ENCODE results near the gene SNX27.

DNA sequence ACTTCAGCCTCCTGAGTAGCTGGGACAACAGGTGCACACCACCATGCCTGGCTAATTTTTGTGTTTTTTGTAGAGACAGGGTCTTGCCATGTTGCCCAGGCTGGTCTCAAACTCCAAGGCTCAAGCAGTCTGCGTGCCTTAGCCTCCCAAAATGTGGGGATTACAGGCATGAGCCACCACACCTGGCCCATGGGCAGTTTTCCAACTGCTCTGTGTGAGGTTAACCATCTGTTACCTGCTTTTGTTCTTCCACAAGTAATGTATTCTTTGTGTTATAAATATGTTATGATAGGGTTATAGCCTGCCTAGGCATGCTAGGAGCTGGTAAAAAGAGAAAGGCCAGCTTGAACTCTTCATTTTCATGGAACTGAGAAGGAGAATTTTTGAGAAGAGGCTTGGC, 41.0 kb upstream of the SNX27 start:
- TF ChIP-seq, protein P1, sequence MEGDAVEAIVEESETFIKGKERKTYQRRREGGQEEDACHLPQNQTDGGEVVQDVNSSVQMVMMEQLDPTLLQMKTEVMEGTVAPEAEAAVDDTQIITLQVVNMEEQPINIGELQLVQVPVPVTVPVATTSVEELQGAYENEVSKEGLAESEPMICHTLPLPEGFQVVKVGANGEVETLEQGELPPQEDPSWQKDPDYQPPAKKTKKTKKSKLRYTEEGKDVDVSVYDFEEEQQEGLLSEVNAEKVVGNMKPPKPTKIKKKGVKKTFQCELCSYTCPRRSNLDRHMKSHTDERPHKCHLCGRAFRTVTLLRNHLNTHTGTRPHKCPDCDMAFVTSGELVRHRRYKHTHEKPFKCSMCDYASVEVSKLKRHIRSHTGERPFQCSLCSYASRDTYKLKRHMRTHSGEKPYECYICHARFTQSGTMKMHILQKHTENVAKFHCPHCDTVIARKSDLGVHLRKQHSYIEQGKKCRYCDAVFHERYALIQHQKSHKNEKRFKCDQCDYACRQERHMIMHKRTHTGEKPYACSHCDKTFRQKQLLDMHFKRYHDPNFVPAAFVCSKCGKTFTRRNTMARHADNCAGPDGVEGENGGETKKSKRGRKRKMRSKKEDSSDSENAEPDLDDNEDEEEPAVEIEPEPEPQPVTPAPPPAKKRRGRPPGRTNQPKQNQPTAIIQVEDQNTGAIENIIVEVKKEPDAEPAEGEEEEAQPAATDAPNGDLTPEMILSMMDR (optimal IDR thresholded peaks at IDR 0.05 in 1 of 3, IDR thresholded peaks at IDR 0.05 in 1 of 3, conservative IDR thresholded peaks at IDR 0.05 in 1 of 3; ENCODE audit: extremely low read depth in 1 of 3, insufficient read depth in 2 of 3, low read length in 3 of 3), result no peak
- no peak for TF ChIP-seq EZH2 (IDR thresholded peaks at IDR 0.05; ENCODE audit: low read length)

All from keratinocyte (primary cell).